Body of pancreas (tissue), 4 donors: Measurements from ENCODE around the gene ARL13B. TPM values are rescaled to one million over a fixed set of nuclear protein-coding genes. Genes with fewer than 3 reads are reported as not detected.

ENCODE experiments used
- ATAC-seq: fragments of 150-250 bp; one replicate; pipeline ENCODE4 v1.9.1; 2016
- DNase-seq, 4 donors: peaks; one replicate each; pipeline ENCODE4 v3.0.0-alpha.2; 2019
- H3K27ac ChIP-seq, 4 donors: fragments of 200-600 bp; sonication (generic); 1 replicate in 3 of 4; 2 replicates in 1 of 4; pipeline versions ENCODE4 v1.5.1 to v1.6.1; 2016 to 2019; ENCODE audit warnings: mild to moderate bottlenecking in 1 of 4, mixed read lengths in 1 of 4, moderate library complexity in 1 of 4
- H3K27me3 ChIP-seq, 2 donors: fragments of 200-600 bp; sonication (generic); one replicate each; pipeline ENCODE4 v1.6.0; 2016; ENCODE audit warnings: mild to moderate bottlenecking in 1 of 2
- H3K36me3 ChIP-seq, 2 donors: fragments of 200-600 bp; sonication (generic); replicated peaks in 1 of 2; 2 replicates each; pipeline ENCODE4 v1.5.1; 2016; ENCODE audit warnings: low read depth in 2 of 2; ENCODE audit not compliant: insufficient read depth in 1 of 2
- H3K4me1 ChIP-seq: fragments of 200-600 bp; sonication (generic); one replicate; pipeline ENCODE4 v1.6.0; 2016
- H3K4me3 ChIP-seq, 2 donors: fragments of 200-600 bp; sonication (generic); 1 replicate in 1 of 2; 2 replicates in 1 of 2; pipeline ENCODE4 v1.5.1; 2016 to 2019
- H3K9me3 ChIP-seq, 3 donors: fragments of 200-600 bp; sonication (generic); 1 replicate in 2 of 3; 2 replicates in 1 of 3; pipeline ENCODE4 v1.5.1; 2016
- CTCF ChIP-seq, 7 experiments: fragments of 450-650 bp in 4 of 7; fragments of 200-600 bp in 3 of 7; sonication (generic) in 3 of 7; IDR thresholded peaks; one replicate each; pipeline ENCODE4 v1.5.1; 2016 to 2019; ENCODE audit warnings: antibody characterized with exemption in 7 of 7
- POLR2A ChIP-seq, 3 donors: fragments of 450-650 bp; IDR thresholded peaks; one replicate each; pipeline ENCODE4 v1.6.1; 2016; ENCODE audit warnings: antibody characterized with exemption in 3 of 3, mild to moderate bottlenecking in 2 of 3
- WGBS, 2 donors: methylation state at CpG; one replicate each; pipeline ENCODE4 v1.1.5; 2017; 5-methylcytosine and 5-hydroxymethylcytosine counted together
- intact Hi-C: fragments of 100-400 bp; cut with DNase I; formaldehyde crosslinking; loops from one replicate; pipeline ENCODE4 v1.15.1; 2023
- total RNA-seq, 2 donors: library from RNA; depleted of rRNA; stranded (reverse); fragments of >200 nt; gene quantifications; one replicate each; pipeline ENCODE4 v1.1.0, GENCODE V29; 2016

Gene ARL13B
- total RNA-seq, 2 donors from 2014 or later, result 6.7 to 10.5 TPM

DNA sequence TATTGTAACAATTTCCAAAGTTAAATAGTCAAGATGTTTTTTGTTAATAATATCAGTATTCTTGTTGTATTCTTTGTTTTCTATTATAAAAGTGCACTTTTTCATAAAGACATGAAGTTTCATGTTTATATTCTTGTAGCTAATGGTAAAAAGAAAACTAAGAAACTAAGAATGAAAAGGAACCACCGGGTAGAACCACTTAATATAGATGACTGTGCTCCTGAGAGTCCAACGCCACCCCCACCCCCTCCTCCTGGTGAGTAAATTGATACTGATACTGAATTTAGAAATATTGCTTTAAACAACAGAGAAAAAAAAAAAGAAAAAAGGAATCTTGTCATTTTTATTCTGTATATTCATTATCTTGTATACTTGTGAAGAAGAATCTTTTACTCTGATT is 69.3 kb downstream of the ARL13B start:
- WGBS, 2 donors, result 83 to 86% methylated on average over 2 of the region's 2 CpGs
- H3K4me3 ChIP-seq, result no peak overlapping the region
- no peaks in the 10 kb centered on the region for H3K9me3 ChIP-seq
- no peak overlapping the region for H3K27ac ChIP-seq
- H3K27me3 ChIP-seq, result no peaks in the 10 kb centered on the region
- TF ChIP-seq CTCF (IDR thresholded peaks at IDR 0.05) (no peak), POLR2A (IDR thresholded peaks at IDR 0.05) (no peak)
- no peaks in the 10 kb centered on the region for H3K4me1 ChIP-seq
- DNase-seq (no peak), ATAC-seq (no peak)
- intact Hi-C loops, result no loop called here
- H3K36me3 ChIP-seq, result peaks cover 0 to 5% of the 10 kb centered on the region in 2 donors

DNA sequence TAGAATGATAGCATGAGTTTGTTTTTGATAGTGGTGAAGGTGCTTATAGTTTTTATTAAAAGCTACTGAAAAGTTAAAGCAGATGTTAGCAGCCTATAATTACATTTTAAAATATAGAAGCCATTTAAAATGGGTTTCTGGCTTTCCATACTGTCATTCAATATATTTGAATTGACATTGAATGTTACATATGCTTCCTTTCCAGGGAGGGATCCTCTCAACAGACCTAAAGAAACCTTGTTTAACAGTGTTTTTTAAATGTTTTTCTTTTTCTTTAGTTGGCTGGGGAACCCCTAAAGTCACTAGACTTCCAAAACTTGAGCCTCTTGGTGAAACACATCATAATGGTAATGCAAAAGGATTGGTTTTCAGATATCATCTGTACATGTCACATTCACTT is 70.6 kb downstream of the ARL13B start:
- Histone ChIP-seq H3K4me3 (no peak overlapping the region), H3K27me3 (no peaks in the 10 kb centered on the region), H3K9me3 (no peaks in the 10 kb centered on the region), H3K27ac (no peak overlapping the region), H3K36me3 (no peaks in the 10 kb centered on the region), H3K4me1 (no peaks in the 10 kb centered on the region)
- TF ChIP-seq POLR2A (IDR thresholded peaks at IDR 0.05), result no peak
- TF ChIP-seq CTCF (IDR thresholded peaks at IDR 0.05), result no peak
- DNase-seq (no peak), ATAC-seq (no peak)
- intact Hi-C loops, result no loop called here

GRCh38 chr3:94061297-94061696 is 81.3 kb downstream of the ARL13B start:
- DNase-seq (no peak), ATAC-seq (no peak)
- Histone ChIP-seq H3K9me3 (no peaks in the 10 kb centered on the region), H3K27ac (no peak overlapping the region), H3K4me3 (no peak overlapping the region), H3K27me3 (no peaks in the 10 kb centered on the region), H3K36me3 (peaks cover 0 to 2% of the 10 kb centered on the region in 2 donors), H3K4me1 (peaks cover 31% of the 10 kb centered on the region)
- TF ChIP-seq POLR2A (IDR thresholded peaks at IDR 0.05) (no peak), CTCF (IDR thresholded peaks at IDR 0.05) (no peak)
- intact Hi-C loops, result loop anchor here (10.0 kb wide), 1 partner anchor 86 kb away; the partner anchor contains the start of gene PROS1
- 93 to 98% methylated on average over 13 of the region's 13 CpGs for whole genome bisulfite sequencing, 2 donors

DNA sequence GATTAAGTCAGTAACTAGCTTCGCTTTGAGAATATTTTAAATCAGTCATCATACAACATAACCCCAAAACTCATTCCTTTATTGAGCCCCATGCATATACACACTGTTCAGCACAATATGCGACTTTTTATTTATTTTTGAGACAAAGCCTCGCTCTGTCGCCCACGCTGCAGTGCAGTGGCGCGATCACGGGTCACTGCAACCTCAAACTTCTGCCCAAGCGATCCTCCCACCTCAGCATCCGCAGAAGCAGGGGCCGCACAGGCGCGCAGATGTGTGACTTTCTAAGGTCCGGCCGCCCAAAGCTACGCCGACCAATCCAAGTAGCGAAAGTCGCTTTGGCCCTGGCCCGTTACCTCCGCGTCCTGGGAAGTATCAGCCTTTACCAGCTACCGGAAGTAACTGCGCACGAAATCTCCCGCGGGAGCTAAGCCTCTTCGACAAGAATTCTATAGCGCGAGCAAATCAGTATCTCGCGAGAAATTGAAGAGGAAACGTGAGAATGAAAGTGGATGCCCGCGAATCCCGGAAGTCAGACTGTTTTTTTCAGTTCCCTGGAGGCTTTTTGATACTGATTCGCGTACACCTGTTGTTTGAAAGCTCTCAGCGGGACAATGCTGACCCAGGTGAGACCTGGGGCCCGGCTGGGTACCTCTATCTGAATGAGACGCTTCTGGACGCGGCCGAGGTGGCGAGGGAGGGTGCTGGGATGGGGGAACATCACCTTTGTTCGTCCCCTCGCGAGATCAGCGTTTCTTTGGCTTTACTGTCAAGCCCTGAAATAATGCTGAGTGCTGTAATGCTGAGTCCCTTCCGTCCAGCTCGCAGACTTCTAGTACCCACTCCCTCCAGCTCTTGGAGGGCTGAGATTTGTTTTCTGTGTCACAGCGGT is 82.8 kb downstream of the ARL13B start, which contains the start of the genes DHFR2 and NSUN3:
Gene DHFR2, minus strand, starts transcription at position 404 of the 892 bp plus-strand sequence. CDS start 1,405 bp downstream, outside the sequence.
Gene NSUN3, plus strand, starts transcription at position 549 of the 892 bp plus-strand sequence. Its CDS starts 66 bp downstream, at position 615.
- Histone ChIP-seq H3K9me3 (no peaks in the 10 kb centered on the region), H3K4me1 (peaks cover 39% of the 10 kb centered on the region), H3K27ac (peak within 1 kb of the TSS; percentile 79 to 97 (median 88)), H3K4me3 (peak within 1 kb of the TSS; percentile 42 to 51), H3K36me3 (peaks cover 0 to 2% of the 10 kb centered on the region in 2 donors), H3K27me3 (no peaks in the 10 kb centered on the region)
- TF ChIP-seq CTCF (IDR thresholded peaks at IDR 0.05), result peak in 1 of 7 experiments; percentile 1
- TF ChIP-seq POLR2A (IDR thresholded peaks at IDR 0.05), result peak; percentile 52 to 92 (median 83)
- intact Hi-C loops, result loop anchor here (10.0 kb wide), 1 partner anchor 88 kb away; the partner anchor contains the start of gene PROS1
- 0% methylated on average over 51 to 52 of the region's 52 CpGs for WGBS, 2 donors
- DNase-seq (peak; percentile 92 to 97 (median 94)), ATAC-seq (peak; percentile 97)
